Choroid plexus epithelial cell (primary cell): ENCODE results near the gene SLC24A3.

ENCODE experiments used
- DNase-seq: peaks from one replicate; pipeline ENCODE4 v3.0.0-alpha.2; 2010; ENCODE audit warnings: low read depth
- H3K4me3 ChIP-seq: 2 replicates; pipeline ENCODE4 v1.5.1; 2011; ENCODE audit warnings: low read depth, mild to moderate bottlenecking, control low read depth, low read length, moderate library complexity
- CTCF ChIP-seq: conservative IDR thresholded peaks from 2 replicates; pipeline ENCODE4 v1.5.1; 2011; ENCODE audit warnings: low read depth, mild to moderate bottlenecking, control low read depth, inconsistent platforms, low read length, moderate library complexity

SLC24A3 gene

GRCh38 chr20:19368351-19368750, 155.9 kb downstream of the SLC24A3 start:
- no peak overlapping the region for H3K4me3 ChIP-seq
- no peak for DNase-seq
- no peak for TF ChIP-seq CTCF

DNA sequence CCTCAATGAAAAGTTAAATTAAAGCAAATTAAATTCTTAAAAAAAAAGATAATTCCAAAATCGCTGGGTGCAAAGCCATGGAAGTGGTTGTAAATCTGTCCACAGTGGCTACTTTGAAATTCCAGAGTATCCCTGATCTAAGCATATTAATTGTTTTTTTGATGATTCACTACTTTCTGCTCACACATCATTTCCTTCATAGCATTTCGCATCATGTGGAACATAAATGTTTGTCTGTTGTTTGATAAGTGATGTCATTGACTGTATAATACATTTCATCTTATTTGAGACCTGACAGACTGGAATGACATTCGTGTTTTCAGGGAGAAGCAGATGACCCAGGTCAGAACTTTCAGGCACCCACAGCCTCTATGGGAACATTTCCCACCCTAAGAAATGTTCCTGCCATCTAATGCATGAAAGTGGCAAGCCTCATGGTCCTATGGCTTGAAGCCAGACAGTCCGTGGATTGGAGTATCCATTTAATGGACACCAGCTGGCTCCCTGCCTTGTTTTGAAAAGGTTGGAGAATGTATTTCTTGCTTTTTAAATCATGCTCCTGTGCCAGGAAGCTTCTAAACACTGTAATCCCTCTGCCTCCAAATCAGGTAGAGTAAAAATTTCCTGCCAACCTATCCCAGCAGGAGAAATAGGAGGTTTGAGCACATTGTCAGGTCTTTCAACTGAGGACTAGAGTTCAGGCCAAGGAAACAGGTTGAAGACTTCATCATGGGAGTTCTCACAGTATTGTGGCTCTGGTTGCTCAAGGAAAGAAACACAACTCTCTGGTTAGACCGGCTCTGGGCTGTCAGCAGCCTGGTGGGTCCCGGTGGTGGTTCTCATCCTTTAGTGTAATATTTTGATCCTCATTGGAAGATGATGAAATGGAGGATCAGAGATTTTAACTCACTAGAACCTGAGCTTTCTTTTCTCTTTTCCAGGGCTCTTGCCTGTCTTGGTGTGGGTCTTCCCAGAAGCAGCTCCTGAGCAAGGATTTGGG, 157.9 kb downstream of the SLC24A3 start:
- no peak for DNase-seq
- H3K4me3 ChIP-seq: no peak overlapping the region
- TF ChIP-seq CTCF: no peak

GRCh38 chr20:19371112-19371511, 158.7 kb downstream of the SLC24A3 start:
- no peak overlapping the region for H3K4me3 ChIP-seq

GRCh38 chr20:19374216-19374615, 161.8 kb downstream of the SLC24A3 start:
- H3K4me3 ChIP-seq: no peak overlapping the region

More at GRCh38 chr20:19371112-19371511, 158.7 kb downstream of the SLC24A3 start:
- TF ChIP-seq CTCF: no peak
- no peak for DNase-seq

DNA sequence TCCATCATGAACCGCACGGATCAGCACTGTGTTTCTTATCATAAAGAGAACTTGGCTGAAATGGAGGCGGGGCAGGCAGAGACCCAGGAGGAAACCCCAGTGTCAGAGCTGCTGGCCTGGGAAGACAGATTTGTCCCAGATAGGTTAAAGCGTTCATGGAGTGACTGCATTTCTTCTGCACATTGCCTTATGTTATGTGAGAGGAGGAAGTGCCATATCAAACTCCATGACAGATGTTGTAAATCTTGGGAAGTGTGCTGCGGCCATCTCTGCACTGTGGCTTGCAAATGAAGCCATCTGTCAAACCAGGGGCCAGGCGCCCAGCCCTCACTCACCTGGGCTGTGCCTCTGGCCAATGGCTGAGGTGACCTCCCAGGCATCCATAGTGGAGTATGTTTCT, 163.0 kb downstream of the SLC24A3 start:
- no peak for TF ChIP-seq CTCF
- no peak for DNase-seq
- no peak overlapping the region for H3K4me3 ChIP-seq

More at GRCh38 chr20:19374216-19374615, 161.8 kb downstream of the SLC24A3 start:
- no peak for DNase-seq
- no peak for TF ChIP-seq CTCF

GRCh38 chr20:19375801-19376200, 163.4 kb downstream of the SLC24A3 start:
- TF ChIP-seq CTCF: no peak
- no peak overlapping the region for H3K4me3 ChIP-seq
- no peak for DNase-seq
